ENCODE data around the gene PADI1. TPM values are rescaled to one million over a fixed set of nuclear protein-coding genes. Genes with fewer than 3 reads are reported as not detected.

Gene PADI1
- total RNA-seq, 1 experiment from 2014 or later, result not detected

- CTCF ChIA-PET, result no interaction called here
- no peaks in the 10 kb centered on the region for H3K9me3 Mint-ChIP-seq (ENCODE audit: unreplicated experiment)
- Histone ChIP-seq H3K4me1 (no peaks in the 10 kb centered on the region), H3K9me3 (no peaks in the 10 kb centered on the region), H3K4me3 (ENCODE audit: low read depth, low read length) (no peak overlapping the region), H3K36me3 (ENCODE audit: control insufficient read depth, insufficient read depth, low read length) (no peaks in the 10 kb centered on the region), H3K27me3 (replicated peaks; ENCODE audit: control insufficient read depth, insufficient read depth, low read length) (no peaks in the 10 kb centered on the region)
- no TSS peak for BruUV-seq (replicated peaks)
- no peaks in the 10 kb centered on the region for H3K36me3 Mint-ChIP-seq (ENCODE audit: insufficient read depth, unreplicated experiment)
- no peak for TF ChIP-seq CTCF (IDR thresholded peaks at IDR 0.05; ENCODE audit: insufficient read depth in 1 of 2, low read depth in 1 of 2, low read length in 1 of 2, severe bottlenecking in 1 of 2, unreplicated experiment in 1 of 2)
- intact Hi-C loops (cut with micrococcal nuclease; ENCODE audit: unreplicated experiment), result no loop called here
- peaks cover 10% of the 10 kb centered on the region for H3K27me3 Mint-ChIP-seq (ENCODE audit: insufficient read depth, unreplicated experiment)
- H3K4me3 Mint-ChIP-seq (ENCODE audit: unreplicated experiment), result no peak overlapping the region
- POLR2A ChIA-PET, result no interaction called here
- no peak overlapping the region for H3K27ac Mint-ChIP-seq (ENCODE audit: unreplicated experiment)
- no peaks in the 10 kb centered on the region for H3K4me1 Mint-ChIP-seq (ENCODE audit: low read depth, unreplicated experiment)
- DNase-seq, result no peak
Measured at GRCh38 chr1:17220287-17220686, 15.4 kb downstream of the PADI1 start.

GRCh38 chr1:17222557-17222956 lies 17.6 kb downstream of the PADI1 start:
- H3K27me3 ChIP-seq (replicated peaks; ENCODE audit: control insufficient read depth, insufficient read depth, low read length), result no peaks in the 10 kb centered on the region

GRCh38 chr1:17224434-17224833 lies 19.5 kb downstream of the PADI1 start:
- BruUV-seq (replicated peaks), result no TSS peak
- Mint-ChIP-seq H3K4me3 (ENCODE audit: unreplicated experiment) (no peak overlapping the region), H3K4me1 (ENCODE audit: low read depth, unreplicated experiment) (no peaks in the 10 kb centered on the region), H3K9me3 (ENCODE audit: unreplicated experiment) (no peaks in the 10 kb centered on the region), H3K27me3 (ENCODE audit: insufficient read depth, unreplicated experiment) (peaks cover 5% of the 10 kb centered on the region), H3K27ac (ENCODE audit: unreplicated experiment) (no peak overlapping the region), H3K36me3 (ENCODE audit: insufficient read depth, unreplicated experiment) (no peaks in the 10 kb centered on the region)
- Histone ChIP-seq H3K4me1 (no peaks in the 10 kb centered on the region), H3K27me3 (replicated peaks; ENCODE audit: control insufficient read depth, insufficient read depth, low read length) (no peaks in the 10 kb centered on the region), H3K9me3 (no peaks in the 10 kb centered on the region), H3K36me3 (ENCODE audit: control insufficient read depth, insufficient read depth, low read length) (no peaks in the 10 kb centered on the region), H3K4me3 (ENCODE audit: low read depth, low read length) (no peak overlapping the region)
- intact Hi-C loops (cut with micrococcal nuclease; ENCODE audit: unreplicated experiment), result no loop called here
- TF ChIP-seq CTCF (IDR thresholded peaks at IDR 0.05; ENCODE audit: insufficient read depth in 1 of 2, low read depth in 1 of 2, low read length in 1 of 2, severe bottlenecking in 1 of 2, unreplicated experiment in 1 of 2), result no peak
- POLR2A ChIA-PET, result no interaction called here
- CTCF ChIA-PET, result no interaction called here
- DNase-seq, result no peak

More at GRCh38 chr1:17222557-17222956, 17.6 kb downstream of the PADI1 start:
- Mint-ChIP-seq H3K27me3 (ENCODE audit: insufficient read depth, unreplicated experiment) (peaks cover 5% of the 10 kb centered on the region), H3K36me3 (ENCODE audit: insufficient read depth, unreplicated experiment) (no peaks in the 10 kb centered on the region), H3K4me1 (ENCODE audit: low read depth, unreplicated experiment) (no peaks in the 10 kb centered on the region), H3K4me3 (ENCODE audit: unreplicated experiment) (no peak overlapping the region), H3K27ac (ENCODE audit: unreplicated experiment) (no peak overlapping the region), H3K9me3 (ENCODE audit: unreplicated experiment) (no peaks in the 10 kb centered on the region)
- H3K9me3 ChIP-seq, result no peaks in the 10 kb centered on the region
- ChIA-PET CTCF (no interaction called here), POLR2A (no interaction called here)
- no TSS peak for BruUV-seq (replicated peaks)
- no peak overlapping the region for H3K4me3 ChIP-seq (ENCODE audit: low read depth, low read length)
- TF ChIP-seq CTCF (IDR thresholded peaks at IDR 0.05; ENCODE audit: insufficient read depth in 1 of 2, low read depth in 1 of 2, low read length in 1 of 2, severe bottlenecking in 1 of 2, unreplicated experiment in 1 of 2), result no peak
- intact Hi-C loops (cut with micrococcal nuclease; ENCODE audit: unreplicated experiment), result no loop called here
- no peaks in the 10 kb centered on the region for H3K36me3 ChIP-seq (ENCODE audit: control insufficient read depth, insufficient read depth, low read length)
- H3K4me1 ChIP-seq, result no peaks in the 10 kb centered on the region
- no peak for DNase-seq
